8988T (cell line): Measurements from ENCODE around the gene PPEF1.
"Not testable (repeated sequence)": the region's sequence is repeated elsewhere in the genome, so short reads cannot be mapped to it uniquely, and the experiment has no call there.

ENCODE experiments used
- DNase-seq: peaks from one replicate; pipeline ENCODE4 v3.0.0; 2011

Gene PPEF1

DNA sequence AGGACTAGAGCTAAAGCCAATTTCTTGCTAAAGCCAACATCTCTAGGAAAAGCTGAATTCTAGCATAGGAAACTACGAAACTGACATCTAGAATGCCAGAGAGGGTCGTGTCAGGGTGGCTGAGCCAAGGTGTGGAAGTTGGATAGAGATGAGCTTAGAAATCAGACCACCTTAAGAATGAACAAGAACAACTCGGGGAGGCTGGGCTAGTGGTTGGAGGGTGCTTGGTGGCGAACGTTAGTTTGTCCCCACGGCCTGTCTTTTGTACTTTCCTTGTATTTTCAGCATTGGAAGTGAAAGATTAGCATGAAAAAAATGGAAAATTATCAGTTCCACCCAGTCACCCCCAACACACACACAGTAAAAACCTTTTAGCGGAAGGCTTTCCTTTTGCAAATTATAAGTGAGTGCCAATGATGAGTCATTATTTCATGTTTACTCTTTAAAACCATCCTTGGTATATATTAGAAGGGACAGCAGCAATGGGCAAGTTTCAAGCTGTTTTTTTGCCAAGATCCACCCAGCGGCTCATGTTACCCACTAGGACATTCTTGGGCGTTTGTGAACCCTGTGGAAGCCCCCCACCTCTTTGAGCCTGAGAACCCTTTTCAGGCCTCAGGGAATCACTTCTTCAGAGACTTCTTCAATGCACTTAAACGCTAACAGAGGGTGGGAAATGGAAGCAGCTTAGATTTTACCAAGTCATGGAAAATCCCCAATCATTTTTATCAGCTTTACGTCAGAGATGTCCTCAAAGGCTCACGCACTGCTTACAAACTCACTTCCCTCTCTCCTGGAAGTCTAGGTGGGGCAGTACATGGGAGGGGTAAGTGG, 4.9 kb upstream of the PPEF1 start:
- no peak for DNase-seq

DNA sequence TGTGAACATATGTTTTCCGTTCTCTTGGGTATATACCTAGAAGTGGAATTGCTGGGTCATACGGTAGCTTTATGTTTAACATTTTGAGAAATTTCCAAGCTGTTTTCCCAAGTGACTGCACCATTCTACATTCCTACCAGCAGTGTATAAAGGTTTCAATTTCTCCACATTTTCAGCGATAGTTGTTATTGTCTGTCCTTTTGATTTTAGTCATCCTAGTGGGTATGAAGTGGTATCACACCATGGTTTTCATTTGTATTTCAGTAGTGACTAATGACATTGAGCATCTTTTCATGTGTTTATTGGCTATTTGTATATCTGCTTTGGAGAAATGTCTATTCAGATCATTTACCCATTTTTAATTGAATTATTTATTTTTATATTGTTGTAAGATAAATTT, 2.4 kb downstream of the PPEF1 start:
- no peak for DNase-seq

DNA sequence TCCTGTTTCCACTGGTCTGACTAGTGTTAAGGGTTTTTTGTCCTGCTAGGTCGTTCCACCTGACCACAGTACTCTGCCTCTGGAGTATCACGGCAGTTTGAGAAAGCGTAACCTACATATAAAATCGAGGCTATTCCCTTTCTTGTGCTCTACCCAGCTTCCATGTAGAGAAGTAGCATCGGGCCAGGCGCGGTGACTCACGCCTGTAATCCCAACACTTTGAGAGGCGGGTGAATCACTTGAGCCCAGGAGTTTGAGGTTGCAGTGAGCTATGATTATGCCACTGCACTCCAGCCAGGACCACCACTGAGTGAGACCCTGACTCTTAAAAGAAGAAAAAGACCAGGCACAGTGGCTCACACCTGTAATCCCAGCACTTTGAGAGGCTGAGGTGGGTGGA, 7.5 kb downstream of the PPEF1 start:
- no peak for DNase-seq

DNA sequence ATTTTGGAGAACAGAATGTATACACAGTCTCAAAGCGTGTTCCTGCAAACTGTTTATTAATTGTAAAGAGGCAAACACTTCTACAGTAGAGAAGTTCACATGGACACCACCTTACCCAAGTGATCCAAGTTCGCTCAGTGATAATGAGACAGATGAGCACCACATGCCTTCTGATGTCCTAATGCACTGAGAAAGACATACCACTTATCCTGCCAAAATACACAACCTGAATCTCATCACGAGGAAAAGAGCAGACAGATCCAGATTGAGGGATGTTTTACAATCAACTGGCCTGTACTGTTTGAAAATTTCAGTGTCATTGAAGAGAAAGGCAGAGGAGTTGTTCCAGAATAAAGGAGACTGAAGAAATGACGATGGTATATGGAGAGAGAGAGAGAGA, 12.4 kb downstream of the PPEF1 start:
- no peak for DNase-seq

DNA sequence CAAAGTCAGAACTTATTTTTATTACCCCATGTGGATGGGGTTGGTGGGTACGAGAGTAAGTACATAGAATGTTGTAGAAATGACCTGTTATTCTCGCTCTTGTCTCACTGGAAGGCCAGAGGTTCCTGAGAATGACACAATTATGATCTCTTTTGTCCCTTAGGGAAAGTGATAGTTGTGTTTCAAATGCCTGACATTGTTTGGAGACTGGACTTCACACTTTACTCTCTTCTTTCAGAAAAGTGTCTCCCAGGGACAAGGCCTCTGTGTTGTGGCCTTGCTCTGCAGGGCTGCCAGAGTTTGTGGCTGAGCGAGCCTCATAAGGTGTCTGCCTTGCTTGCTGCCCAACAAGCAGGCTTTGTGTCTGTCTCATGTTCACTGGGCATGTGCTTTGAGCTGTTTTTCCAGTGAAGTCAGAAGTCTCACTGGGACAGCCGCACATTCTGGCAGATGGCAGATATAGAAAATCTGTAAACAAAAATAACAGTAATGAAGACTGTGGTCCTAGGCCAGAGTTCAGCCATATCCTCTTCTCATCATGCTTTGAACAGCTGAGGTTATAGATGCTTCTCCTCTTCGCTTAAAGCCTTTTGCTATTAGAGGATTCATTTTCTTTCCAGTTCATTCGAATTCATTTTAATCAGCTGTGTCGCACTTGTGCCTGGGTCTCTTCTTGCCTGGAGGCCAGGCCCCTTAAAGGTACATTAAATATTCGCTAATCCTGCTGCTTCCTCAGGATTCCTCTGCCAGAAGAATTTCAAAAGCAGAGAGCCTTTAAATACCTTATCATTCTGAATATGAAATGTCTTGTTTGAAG, 14.4 kb downstream of the PPEF1 start:
- no peak for DNase-seq

DNA sequence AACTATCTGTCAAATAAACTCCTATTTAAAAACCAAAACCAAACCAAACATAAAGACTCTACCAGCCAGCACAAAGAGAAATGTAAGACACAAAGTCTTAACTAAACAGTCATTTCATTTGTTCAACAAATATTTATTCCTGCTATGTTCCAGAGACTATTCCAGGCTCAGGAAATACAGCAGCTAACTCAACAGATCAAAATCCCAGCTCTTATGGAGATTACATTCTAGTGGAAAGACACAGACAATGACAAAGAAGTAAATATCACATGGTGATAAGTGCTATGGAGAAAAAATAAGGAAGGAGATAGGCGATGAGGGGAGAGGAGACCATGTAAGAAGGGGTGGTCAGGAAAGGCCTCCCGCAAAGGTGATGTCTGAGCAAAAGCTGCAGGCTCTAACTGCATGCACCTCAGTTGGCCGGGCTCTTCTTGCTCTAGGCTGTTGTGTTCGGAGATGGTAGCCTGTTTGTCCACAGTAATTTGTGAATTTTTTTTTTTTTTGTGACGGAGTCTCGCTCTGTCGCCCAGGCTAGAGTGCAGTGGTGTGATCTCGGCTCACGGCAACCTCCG, 15.1 kb downstream of the PPEF1 start:
- DNase-seq: no peak

DNA sequence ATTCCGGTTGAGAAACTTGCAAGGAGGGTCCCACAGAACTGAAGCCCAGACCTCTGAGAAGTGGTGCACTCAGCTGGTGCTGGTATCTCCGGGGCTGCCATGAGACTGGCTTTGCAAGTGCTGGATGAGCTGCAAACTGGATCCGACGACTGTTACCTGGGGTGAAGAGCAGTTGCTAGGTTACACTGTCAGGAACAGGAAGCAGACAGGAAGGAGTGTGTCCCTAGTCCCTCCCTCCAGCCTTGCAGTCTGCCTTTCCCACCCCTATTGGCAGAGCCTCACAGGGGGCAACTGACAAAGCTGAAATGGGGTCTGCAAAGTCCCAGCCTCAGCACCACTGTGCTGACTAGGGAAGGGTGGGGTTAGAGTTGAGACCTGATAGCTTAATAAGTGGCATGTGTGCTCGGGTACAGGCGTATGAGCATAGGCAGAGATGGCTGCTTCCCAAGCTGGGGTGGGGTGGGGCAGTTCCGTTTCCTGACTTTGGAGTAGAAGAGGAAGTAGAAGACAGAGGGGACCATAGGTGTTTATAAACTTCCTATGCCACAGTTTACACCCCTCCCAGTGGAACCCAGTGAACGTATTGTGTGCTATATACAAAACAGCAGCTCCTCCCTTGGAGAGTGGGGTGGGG, 18.0 kb downstream of the PPEF1 start:
- no peak for DNase-seq

DNA sequence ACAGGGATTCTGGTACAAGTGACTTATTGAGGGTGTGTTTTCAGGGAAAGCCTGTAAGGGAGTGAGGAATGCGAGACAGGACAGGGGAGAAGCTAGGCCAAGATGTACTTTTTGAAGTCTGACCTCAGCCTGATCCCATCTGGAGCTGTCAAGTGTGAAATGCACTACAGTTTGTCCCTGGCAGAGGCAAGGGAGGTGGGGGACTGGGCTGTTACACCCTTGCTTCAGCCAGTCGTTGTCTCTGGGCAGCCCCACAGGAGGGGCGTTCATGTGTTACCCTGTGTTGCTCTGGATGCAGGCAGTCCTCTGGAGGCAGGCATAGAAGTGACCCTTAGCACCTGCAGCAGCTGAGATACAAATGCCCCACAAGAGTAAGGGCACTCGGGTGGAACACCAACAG, 25.8 kb downstream of the PPEF1 start:
- DNase-seq: no peak

DNA sequence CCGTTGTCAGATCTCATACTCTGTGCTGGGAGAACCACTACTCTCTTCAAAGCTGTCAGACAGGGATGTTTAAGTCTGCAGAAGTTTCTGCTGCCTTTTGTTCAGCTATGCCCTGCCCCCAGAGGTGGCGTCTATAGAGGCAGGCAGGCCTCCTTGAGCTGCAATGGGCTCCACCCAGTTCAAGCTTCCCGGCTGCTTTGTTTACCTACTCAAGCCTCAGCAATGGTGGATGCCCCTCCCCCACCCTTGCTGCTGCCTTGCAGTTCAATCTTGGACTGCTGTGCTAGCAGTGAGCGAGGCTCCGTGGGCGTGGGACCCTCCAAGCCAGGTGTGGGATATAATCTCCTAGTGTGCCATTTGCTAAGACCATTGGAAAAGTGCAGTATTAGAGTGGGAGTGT, 32.2 kb downstream of the PPEF1 start:
- not testable (repeated sequence) for DNase-seq

DNA sequence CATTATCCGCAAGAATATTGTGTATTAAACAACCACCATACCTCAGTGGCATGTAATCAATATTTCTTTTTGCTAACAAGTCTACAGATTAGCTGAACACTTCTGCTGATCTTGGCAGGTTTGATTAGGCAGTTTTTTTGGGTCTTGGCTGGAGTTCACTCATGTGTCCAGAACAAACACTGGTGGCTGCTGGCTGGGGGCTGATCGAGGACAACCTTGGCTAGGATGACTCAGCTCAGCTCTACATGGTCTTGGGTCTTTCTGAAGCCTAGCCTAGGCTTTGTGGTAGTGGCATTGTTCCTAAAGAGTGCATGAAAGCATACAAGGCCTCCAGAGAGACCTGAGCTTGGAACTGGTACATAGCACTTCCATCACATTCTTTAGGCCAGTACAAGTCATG, 41.1 kb downstream of the PPEF1 start:
- no peak for DNase-seq

DNA sequence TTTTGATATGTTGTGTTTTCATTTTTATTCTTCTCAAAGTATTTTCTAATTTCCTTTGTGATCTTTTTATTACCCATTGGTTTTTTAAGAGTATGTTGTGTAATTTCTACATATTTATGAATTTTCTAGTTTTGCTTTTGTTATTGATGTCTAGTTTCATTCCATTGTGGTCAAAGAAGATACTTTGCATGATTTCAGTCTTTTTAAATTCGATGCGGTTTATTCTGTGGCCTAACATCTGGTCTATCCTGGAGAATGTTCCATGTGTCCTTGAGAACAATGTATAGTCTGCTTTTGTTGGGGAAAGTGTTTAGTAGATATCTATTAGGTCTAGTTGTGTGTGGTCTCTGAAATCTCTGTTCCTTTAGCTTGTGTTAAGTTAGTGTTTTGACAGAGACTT, 46.2 kb downstream of the PPEF1 start:
- no peak for DNase-seq

DNA sequence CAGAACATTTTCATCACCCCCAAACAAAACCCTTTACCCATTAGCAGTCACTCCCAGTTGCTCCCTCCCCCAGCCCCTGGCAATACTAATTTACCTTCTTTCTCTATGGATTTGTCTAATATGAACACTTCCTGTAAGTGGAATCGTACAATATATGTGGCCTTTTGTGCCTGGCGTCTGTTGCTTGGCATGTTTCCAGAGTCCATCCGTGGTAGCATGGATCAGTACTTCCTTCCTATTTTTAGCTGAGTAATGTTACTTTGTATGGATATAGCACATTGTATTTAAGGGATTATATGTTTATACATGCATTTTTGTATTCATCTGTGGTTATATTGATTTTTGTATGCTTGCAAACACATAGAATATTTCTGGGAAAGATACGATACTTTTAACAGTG, 48.2 kb downstream of the PPEF1 start:
- no peak for DNase-seq

DNA sequence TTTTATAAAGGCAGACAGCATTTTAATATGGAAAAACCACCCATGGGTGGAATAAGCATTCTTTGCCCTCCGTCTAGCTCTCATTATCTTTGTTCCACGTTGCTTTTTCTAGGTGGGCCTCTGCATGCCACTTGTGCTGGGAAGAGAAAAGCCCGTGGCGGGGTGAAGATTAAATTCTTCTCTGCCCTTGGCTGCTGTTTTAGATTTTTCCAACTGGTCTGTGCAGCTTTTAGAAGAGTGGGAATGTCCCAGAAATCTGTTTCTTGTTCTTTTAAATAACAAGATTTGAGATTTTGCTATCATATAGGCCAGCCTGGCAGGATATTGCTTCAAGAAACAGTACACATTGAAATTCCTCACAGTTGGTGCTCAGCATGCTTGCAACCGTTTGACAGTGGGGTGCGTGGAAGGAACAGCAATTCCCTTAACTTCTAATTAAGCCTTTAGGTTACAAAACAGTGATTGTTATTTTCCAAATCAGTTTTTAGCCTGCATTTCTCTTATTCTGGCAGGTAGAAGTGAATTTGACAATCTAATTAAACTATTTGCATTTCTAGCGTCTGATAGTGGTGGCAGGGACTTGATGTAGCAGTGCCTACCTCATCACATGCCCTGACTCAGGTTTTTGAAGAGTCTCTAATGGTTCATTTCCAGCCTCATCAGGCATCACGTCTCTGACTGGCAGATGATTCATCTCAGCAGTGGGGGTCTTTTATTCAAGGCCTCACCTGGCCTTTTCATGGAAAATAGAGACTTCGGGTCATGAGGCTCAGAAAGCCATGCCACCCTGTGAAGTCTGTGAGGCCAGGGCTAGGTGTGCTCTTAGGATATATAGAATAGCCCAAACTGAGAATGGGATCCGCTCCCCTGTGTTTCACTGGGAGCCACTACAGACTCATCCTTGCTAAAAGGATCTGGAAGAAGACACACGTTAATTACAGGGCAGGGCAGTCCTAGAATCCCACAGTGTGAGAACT, 50.8 kb downstream of the PPEF1 start:
- no peak for DNase-seq

DNA sequence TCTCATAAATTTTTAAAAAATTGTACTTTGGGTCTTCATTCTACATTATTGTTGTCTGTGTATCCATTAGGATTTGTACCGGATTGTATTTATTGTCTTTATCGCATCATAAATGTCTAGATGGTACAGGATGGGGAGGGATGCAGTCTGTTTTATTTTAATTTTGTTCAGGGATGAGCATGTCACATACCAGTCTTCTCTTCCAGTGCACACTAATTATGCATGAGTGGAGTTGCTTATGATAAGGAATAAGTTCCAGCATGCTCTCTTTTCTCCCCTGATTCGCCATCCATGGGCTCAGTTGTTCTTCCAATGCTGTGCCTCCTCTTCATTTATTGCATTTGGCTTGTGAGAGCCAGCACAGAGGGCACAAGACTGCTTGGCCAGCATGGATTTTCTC, 54.3 kb downstream of the PPEF1 start:
- DNase-seq: no peak

DNA sequence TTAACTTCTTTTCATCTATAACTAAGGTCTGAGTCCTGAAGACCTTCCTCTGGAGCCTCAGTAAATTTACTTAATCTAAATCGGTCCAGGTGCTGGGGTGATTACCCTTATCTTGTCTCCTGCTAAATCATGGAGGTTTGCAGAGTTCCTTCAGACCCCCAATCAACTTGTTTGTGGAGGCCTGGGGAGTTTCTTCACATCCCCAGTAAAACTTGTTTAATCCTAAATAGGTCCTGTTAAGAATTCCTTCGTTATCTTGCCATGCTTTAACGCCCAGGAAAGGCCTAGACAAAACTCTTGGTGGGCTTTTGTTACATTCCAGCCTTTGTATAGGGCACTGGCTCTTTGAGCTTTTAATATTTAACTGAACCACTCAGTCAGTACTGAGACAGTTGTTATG, 55.7 kb downstream of the PPEF1 start:
- DNase-seq: not testable (repeated sequence)

DNA sequence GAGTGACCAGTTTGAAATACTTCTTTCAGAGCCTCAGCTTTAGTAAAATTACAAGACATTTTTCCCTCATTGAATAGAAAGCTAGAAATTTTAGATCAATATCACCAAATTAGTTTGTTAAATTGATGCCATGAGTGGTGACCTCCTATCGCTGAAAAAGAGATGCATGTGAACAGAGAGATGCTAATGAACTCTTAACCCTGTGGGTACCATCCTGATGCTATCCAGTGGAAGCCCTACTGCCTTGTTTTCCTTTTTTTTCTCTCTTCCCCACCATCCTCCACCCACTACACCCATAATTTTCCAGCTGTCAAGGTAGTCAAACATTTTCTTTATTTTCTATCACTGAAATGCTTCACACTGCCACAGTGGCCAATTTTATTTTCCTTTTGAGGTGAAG, 61.9 kb downstream of the PPEF1 start:
- DNase-seq: no peak

DNA sequence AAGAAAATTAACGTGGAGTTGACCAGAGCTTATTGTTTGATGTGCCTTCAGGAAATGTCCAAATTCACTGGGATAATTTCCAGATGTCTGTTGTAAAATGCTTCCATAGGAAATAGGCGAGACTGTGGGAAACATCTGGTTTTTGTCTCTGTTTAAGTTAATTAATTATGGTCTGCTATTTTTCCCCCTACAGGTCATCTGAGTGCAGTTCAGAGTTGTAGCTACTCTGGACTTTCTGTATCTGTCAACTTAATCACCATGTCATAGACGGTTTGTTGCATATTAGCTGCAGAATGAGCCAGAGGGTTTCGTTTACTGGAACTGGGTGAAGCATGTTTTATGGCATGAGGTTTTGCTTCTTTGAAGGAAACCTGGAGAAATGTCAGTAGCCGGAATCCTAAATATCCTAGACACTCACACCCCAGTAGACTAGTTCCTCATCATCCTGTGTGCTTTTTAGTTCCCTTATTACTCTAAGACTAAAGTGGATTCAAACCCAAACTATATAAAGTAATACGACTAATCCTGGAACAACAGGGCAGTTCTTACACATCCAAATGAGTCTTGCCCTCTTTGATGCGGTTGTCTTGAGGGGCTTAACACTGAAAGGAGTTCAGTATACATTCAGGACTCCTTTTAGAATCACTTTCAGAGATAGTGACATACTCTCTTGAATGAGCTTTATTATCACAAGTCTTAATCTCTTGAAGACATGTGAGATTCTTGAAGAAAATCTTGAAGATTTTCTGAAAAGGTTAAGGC, 62.5 kb downstream of the PPEF1 start:
- no peak for DNase-seq

DNA sequence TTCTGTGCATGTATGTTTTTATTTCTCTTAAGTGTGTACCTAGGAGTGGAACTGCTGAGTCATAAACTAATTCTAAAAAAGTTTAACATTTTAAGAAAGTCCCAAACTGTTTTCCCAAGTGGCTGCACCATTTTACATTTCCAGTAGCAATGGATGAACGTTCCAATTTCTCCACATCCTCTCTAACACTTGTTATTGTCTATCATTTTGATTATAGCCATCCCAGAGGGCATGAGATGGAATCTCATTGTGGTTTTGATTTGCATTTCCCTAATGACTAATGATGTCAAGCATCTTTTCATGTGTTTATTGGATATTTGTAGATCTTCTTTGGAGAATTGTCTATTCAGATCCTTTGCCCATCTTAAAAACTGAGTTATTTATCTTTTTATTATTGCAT, 82.5 kb downstream of the PPEF1 start:
- DNase-seq: no peak

DNA sequence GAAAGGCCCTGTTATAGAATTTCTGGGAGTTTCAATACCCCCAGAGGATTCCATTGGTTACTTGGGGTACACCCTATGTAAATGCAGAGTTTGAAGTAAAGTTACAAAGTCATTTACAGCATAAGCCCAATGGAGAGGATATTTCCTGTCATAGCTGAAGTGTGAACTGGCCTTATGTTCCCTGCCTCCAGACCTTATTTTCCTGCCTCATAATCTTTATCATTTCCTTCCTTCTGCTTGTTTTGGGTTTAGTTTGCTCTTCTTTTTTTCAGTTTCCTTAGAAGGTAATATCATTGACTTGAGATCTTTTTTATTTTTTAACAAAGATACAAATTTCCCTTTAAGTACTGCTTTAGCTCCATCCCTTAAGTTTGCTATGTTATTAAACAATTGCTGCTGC, 85.4 kb downstream of the PPEF1 start:
- DNase-seq: no peak

DNA sequence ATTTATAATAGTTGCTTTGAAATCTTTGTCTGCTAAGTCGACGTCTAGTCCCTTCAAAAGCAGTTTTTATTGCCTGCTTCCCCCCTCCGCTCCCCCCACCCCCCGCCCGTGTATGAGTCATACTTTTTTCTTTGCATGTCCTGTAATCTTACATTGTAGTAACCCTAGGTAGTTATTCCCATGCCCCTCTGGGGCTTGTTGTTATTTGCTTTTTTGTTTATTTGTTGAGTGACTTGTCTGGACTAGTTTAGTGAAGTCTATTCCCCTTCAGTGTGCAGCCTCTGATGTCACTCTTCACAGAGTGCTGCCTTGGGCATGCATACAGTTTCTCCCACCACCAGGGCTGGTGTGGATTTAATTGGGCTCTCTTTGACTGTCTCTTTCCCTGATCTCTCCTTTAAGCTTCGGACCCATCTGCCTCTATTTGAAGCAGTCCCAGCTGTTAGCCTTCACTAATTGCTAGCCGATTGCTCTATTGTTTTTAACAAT, 86.2 kb downstream of the PPEF1 start:
- no peak for DNase-seq

DNA sequence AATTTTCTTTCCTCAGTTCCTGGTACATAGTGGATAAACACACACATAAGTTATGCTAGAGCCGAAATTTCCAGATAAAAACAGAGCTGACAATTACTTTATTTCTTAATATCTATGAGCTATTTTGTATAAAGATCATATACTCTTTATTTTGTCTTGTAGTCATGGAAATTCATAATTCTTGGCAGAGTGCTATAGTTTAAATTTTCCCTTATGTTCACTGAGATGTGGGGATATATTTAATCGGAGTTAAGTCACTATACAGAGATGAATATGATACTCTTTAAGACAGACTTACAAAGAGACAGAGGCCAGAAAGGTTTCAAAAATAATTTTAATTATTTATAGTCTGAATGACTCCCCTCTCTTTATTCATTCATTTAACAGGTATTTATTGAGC, 89.7 kb downstream of the PPEF1 start:
- DNase-seq: no peak
